ENCODE data around the gene EPC2.
"Not testable (repeated sequence)": the region's sequence is repeated elsewhere in the genome, so short reads cannot be mapped to it uniquely, and the experiment has no call there.

Gene EPC2

GRCh38 chr2:148675708-148676107 is 31.2 kb downstream of the EPC2 start:
- peak; percentile 7 for DNase-seq (ENCODE audit: low read depth)

GRCh38 chr2:148678302-148679179 is 34.0 kb downstream of the EPC2 start:
- DNase-seq (ENCODE audit: low read depth), result not testable (repeated sequence)

GRCh38 chr2:148680462-148680861 is 35.9 kb downstream of the EPC2 start:
- peak; percentile 30 for DNase-seq (ENCODE audit: low read depth)

- DNase-seq (ENCODE audit: low read depth), result no peak
Observed at GRCh38 chr2:148681443-148681842, 36.9 kb downstream of the EPC2 start.

GRCh38 chr2:148681862-148682261 is 37.3 kb downstream of the EPC2 start:
- not testable (repeated sequence) for DNase-seq (ENCODE audit: low read depth)

- no peak for DNase-seq (ENCODE audit: low read depth)
Observed at GRCh38 chr2:148684507-148684906, 40.0 kb downstream of the EPC2 start.

- no peak for DNase-seq (ENCODE audit: low read depth)
Observed at GRCh38 chr2:148687543-148687942, 43.0 kb downstream of the EPC2 start.

GRCh38 chr2:148688011-148688410 is 43.5 kb downstream of the EPC2 start:
- not testable (repeated sequence) for DNase-seq (ENCODE audit: low read depth)

GRCh38 chr2:148696985-148697384 is 52.4 kb downstream of the EPC2 start:
- no peak for DNase-seq (ENCODE audit: low read depth)

- DNase-seq (ENCODE audit: low read depth), result no peak
Observed at GRCh38 chr2:148699830-148700229, 55.3 kb downstream of the EPC2 start.

- no peak for DNase-seq (ENCODE audit: low read depth)
Observed at GRCh38 chr2:148701039-148701438, 56.5 kb downstream of the EPC2 start.

- no peak for DNase-seq (ENCODE audit: low read depth)
Observed at GRCh38 chr2:148701877-148702276, 57.3 kb downstream of the EPC2 start.

- DNase-seq (ENCODE audit: low read depth), result no peak
Observed at GRCh38 chr2:148702475-148702874, 57.9 kb downstream of the EPC2 start.

- no peak for DNase-seq (ENCODE audit: low read depth)
Observed at GRCh38 chr2:148704247-148704646, 59.7 kb downstream of the EPC2 start.

- DNase-seq (ENCODE audit: low read depth), result no peak
Observed at GRCh38 chr2:148716378-148716920, 71.9 kb downstream of the EPC2 start.

- DNase-seq (ENCODE audit: low read depth), result no peak
Observed at GRCh38 chr2:148718039-148718438, 73.5 kb downstream of the EPC2 start.

- no peak for DNase-seq (ENCODE audit: low read depth)
Observed at GRCh38 chr2:148719195-148719749, 74.7 kb downstream of the EPC2 start.

- no peak for DNase-seq (ENCODE audit: low read depth)
Observed at GRCh38 chr2:148719941-148720436, 75.4 kb downstream of the EPC2 start.

GRCh38 chr2:148720501-148721001 is 76.0 kb downstream of the EPC2 start:
- DNase-seq (ENCODE audit: low read depth), result no peak

- no peak for DNase-seq (ENCODE audit: low read depth)
Observed at GRCh38 chr2:148721520-148721931, 77.0 kb downstream of the EPC2 start.

- DNase-seq (ENCODE audit: low read depth), result no peak
Observed at GRCh38 chr2:148721991-148722777, 77.6 kb downstream of the EPC2 start.

- no peak for DNase-seq (ENCODE audit: low read depth)
Observed at GRCh38 chr2:148725564-148725963, 81.0 kb downstream of the EPC2 start.
